ENCODE data around the gene SYNC. TPM values are rescaled to one million over a fixed set of nuclear protein-coding genes. Genes with fewer than 3 reads are reported as not detected.
A peak's percentile ranks its signal among the peaks of the same experiment; 100 is the strongest.
"Not testable (repeated sequence)": the region's sequence is repeated elsewhere in the genome, so short reads cannot be mapped to it uniquely, and the experiment has no call there.

Gene SYNC
- total RNA-seq, 4 donors from 2014 or later, result 10.2 to 31.2 (median 23.7) TPM

DNA sequence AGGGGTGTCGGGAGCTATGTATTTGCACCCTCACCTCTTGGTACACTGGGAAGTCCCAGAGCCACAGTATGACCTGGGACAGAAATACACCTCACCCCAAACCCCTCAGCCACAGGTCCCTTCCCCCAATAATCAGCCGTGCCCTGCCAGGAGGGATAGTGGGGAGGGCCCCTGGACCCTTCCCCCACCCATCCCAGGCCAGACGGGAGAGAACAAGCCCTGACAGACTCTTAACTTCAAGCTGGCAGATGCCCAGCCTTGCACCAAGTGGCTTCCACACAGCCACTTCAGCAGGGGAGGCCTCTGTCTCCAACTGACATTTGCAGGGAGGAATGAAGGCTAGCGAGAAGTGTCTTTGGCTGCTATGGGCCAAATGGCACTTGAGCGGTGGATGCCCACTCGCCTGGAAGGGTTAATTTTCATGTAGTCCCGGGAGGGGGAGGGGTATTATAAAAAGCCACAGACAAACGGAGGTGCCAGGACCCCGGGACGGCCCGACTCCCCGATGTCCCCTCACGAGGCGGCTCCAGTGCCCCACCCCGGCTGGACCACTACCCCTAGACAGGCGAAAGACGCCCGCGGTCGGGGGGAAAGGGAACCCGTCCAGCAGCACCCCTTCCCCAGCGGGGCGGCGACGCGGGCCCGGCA, 495 bp downstream of the SYNC start:
- Histone ChIP-seq H3K4me1 (peaks cover 0 to 30% (median 12%) of the 10 kb centered on the region in 4 donors), H3K4me3 (peak overlapping the region; percentile 37 to 62 (median 51)), H3K27me3 (no peaks in the 10 kb centered on the region), H3K9me3 (peaks cover 0 to 2% (median 0%) of the 10 kb centered on the region in 4 donors), H3K27ac (peak overlapping the region; percentile 80 to 87 (median 84)), H3K36me3 (no peaks in the 10 kb centered on the region)
- TF ChIP-seq, protein P1, sequence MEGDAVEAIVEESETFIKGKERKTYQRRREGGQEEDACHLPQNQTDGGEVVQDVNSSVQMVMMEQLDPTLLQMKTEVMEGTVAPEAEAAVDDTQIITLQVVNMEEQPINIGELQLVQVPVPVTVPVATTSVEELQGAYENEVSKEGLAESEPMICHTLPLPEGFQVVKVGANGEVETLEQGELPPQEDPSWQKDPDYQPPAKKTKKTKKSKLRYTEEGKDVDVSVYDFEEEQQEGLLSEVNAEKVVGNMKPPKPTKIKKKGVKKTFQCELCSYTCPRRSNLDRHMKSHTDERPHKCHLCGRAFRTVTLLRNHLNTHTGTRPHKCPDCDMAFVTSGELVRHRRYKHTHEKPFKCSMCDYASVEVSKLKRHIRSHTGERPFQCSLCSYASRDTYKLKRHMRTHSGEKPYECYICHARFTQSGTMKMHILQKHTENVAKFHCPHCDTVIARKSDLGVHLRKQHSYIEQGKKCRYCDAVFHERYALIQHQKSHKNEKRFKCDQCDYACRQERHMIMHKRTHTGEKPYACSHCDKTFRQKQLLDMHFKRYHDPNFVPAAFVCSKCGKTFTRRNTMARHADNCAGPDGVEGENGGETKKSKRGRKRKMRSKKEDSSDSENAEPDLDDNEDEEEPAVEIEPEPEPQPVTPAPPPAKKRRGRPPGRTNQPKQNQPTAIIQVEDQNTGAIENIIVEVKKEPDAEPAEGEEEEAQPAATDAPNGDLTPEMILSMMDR (IDR thresholded peaks at IDR 0.05), result no peak
- TF ChIP-seq POLR2A (IDR thresholded peaks at IDR 0.05) (no peak), EP300 (IDR thresholded peaks at IDR 0.05) (no peak)
- 7 to 15% methylated on average over 7 to 27 of the region's 27 CpGs for WGBS, 2 donors
- no peak for DNase-seq (ENCODE audit: low spot score in 2 of 2)

DNA sequence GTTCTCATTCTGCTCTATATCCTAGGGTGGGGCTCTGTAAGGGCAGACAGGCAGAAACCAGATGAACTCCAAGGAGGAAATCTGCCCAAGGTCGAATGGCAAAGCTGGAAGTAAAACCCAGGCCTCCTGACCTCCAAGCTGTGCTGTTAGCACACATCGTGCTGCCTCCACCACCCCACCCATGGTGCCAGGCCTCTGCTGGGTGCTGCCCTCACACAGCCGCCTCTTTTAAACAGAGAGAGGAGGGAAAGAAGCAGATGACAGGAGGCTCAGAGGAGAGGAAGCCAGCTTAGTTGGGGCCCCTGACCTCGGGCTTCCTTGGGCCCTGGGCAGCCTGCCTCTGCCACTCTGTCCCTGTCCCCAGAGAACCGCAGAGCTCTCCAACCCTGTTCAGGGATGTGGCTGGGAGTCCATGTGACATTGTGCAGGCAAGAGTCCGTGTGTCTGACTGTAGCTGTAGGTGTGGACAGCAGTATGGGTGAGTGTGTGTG, 1.1 kb downstream of the SYNC start:
- WGBS, 2 donors, result 26 to 32% methylated on average over 6 of the region's 6 CpGs
- TF ChIP-seq, protein P1 (IDR thresholded peaks at IDR 0.05), result no peak
- TF ChIP-seq EP300 (IDR thresholded peaks at IDR 0.05), result no peak
- no peak for TF ChIP-seq POLR2A (IDR thresholded peaks at IDR 0.05)
- peaks cover 0 to 2% (median 0%) of the 10 kb centered on the region in 4 donors for H3K9me3 ChIP-seq
- no peak for DNase-seq (ENCODE audit: low spot score in 2 of 2)
- no peaks in the 10 kb centered on the region for H3K27me3 ChIP-seq
- H3K27ac ChIP-seq, result peak overlapping the region in 3 of 4 donors; percentile 83 to 87 (median 84)
- H3K36me3 ChIP-seq, result no peaks in the 10 kb centered on the region
- H3K4me3 ChIP-seq, result peak overlapping the region in 3 of 4 donors; percentile 42 to 62 (median 60)
- peaks cover 0 to 30% (median 12%) of the 10 kb centered on the region in 4 donors for H3K4me1 ChIP-seq

DNA sequence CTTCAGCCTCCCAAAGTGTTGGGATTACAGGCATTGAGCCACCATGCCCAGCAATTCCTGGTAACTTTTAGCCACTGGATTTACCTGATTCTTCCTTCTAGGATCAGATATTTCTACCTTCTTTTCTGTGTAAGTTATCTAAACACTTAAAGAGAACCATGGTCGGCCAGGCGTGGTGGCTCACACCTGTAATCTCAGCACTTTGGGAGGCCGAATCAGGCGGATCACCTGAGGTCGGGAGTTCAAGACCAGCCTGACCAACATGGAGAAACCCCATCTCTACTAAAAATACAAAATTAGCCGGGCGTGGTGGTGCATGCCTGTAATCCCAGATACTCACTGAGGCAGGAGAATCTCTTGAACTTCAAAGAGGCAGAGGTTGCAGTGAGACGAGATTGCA, 5.6 kb downstream of the SYNC start:
- not testable (repeated sequence) for H3K9me3 ChIP-seq; H3K27ac ChIP-seq; H3K27me3 ChIP-seq; DNase-seq (ENCODE audit: low spot score in 2 of 2); H3K4me3 ChIP-seq
- peaks cover 0 to 39% (median 5%) of the 10 kb centered on the region in 4 donors for H3K4me1 ChIP-seq
- WGBS, 2 donors, result 96% methylated on average over 8 of the region's 8 CpGs
- H3K36me3 ChIP-seq, result peaks cover 0 to 20% (median 0%) of the 10 kb centered on the region in 3 donors

DNA sequence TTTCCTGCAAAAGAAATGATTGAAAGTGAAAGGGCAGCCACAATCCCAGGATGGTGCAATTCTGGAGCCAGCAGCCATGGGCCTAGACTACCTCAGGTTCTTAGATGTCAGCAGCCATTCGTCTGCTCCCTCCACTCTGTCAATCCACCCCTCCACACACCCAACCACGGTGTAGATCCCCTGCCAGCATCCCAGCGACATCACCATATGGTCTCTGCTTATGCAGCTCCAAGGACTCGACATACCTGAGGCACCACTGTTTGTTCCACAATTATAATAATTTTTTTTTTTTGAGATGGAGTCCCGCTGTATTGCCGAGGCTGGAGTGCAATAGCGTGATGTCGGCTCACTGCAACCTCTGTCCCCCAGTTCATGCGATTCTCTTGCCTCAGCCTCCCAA, 6.5 kb downstream of the SYNC start:
- DNase-seq (ENCODE audit: low spot score in 2 of 2), result no peak
- 86 to 89% methylated on average over 9 of the region's 9 CpGs for WGBS, 2 donors
- H3K4me1 ChIP-seq, result peaks cover 0 to 30% (median 1%) of the 10 kb centered on the region in 4 donors
- H3K36me3 ChIP-seq, result peaks cover 0 to 21% (median 0%) of the 10 kb centered on the region in 3 donors
- no peaks in the 10 kb centered on the region for H3K27me3 ChIP-seq
- TF ChIP-seq POLR2A (IDR thresholded peaks at IDR 0.05), result no peak
- TF ChIP-seq EP300 (IDR thresholded peaks at IDR 0.05), result no peak
- TF ChIP-seq, protein P1 (IDR thresholded peaks at IDR 0.05), result no peak
- no peak overlapping the region for H3K27ac ChIP-seq
- no peak overlapping the region for H3K4me3 ChIP-seq
- no peaks in the 10 kb centered on the region for H3K9me3 ChIP-seq

DNA sequence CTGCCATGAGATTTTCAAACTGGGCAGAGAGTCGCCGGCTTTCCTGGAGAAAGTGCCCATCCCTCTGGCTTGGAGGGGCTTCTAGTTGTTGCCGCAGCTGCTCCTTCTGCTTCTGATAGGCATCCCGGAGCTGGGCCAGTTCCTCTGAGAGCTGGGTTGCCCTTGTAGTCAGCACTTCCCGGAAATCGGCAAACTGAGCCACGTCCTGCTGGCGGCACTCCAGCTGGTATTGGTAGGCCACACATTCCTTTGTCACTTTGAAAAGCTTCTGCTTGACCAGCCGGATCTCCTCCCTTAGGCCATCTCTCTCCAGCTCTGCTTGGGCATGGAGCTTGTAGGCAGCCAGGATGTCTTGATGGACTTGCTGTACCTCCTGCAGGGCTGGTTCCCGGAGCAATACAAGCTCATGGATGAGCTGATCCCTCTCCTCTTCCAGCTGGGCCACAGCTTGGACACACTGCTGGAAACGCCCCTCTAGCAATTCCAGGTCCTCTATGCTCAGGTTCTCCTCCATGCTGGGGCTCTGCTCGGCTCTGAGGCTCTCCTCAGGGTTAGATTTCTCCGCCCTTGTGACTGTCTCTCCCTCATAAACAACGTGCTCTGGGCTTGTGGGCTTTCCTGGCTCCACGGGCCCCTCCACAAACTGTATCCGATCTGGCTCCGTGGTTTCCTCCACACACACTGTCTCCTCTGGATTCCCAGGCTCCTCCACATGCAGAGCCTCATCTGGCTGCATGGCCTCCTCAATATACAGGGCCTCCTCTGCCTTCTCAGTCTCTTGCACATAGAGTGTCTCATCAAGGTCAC, 7.3 kb downstream of the SYNC start:
- TF ChIP-seq POLR2A (IDR thresholded peaks at IDR 0.05) (no peak), EP300 (IDR thresholded peaks at IDR 0.05) (no peak)
- TF ChIP-seq, protein P1 (IDR thresholded peaks at IDR 0.05), result no peak
- H3K36me3 ChIP-seq, result peaks cover 0 to 28% (median 0%) of the 10 kb centered on the region in 3 donors
- peak overlapping the region in 1 of 4 donors; percentile 45 for H3K27ac ChIP-seq
- no peaks in the 10 kb centered on the region for H3K9me3 ChIP-seq
- H3K27me3 ChIP-seq, result no peaks in the 10 kb centered on the region
- peaks cover 0 to 27% (median 1%) of the 10 kb centered on the region in 4 donors for H3K4me1 ChIP-seq
- no peak overlapping the region for H3K4me3 ChIP-seq
- 51 to 57% methylated on average over 13 to 17 of the region's 17 CpGs for WGBS, 2 donors
- peak; percentile 58 to 73 for DNase-seq (ENCODE audit: low spot score in 2 of 2)

Data from tibial nerve (tissue), 4 donors.